HepG2 (cell line): ENCODE measurements around the gene PHKB. TPM values are rescaled to one million over a fixed set of nuclear protein-coding genes. Genes with fewer than 3 reads are reported as not detected.
A peak's percentile ranks its signal among the peaks of the same experiment; 100 is the strongest.

Experiments
- ATAC-seq: fragments of 200-7000 bp; cut with Tn5 transposase; 3 replicates; pipeline ENCODE4 v1.9.1; 2020; ENCODE audit warnings: mild to moderate bottlenecking, moderate library complexity
- BruUV-seq: library from RNA; stranded (reverse); fragments of 400-500 nt; replicated peaks from 2 replicates; lab custom pipeline; 2021; lab: Mats Ljungman, UMichigan
- CTCF ChIA-PET: fragments of 300-600 bp; formaldehyde crosslinking; extraction: SDS; loops from one replicate; lab custom pipeline; 2021; ENCODE audit warnings: low total read pairs, inconsistent platforms, low intra/inter-chr PET ratio; lab: Yijun Ruan, JAX
- POLR2A ChIA-PET: fragments of 350-600 bp; sonication (Branson Sonifier 250); formaldehyde crosslinking; loops from one replicate; lab custom pipeline; 2020; ENCODE audit warnings: antibody characterized with exemption, inconsistent platforms; lab: Yijun Ruan, JAX
- DNase-seq: peaks from one replicate; pipeline ENCODE4 v3.0.0-alpha.2; 2015; ENCODE audit warnings: low spot score
- FAIRE-seq: peaks from 3 replicates; lab custom pipeline; 2011; peaks lifted over from hg19 to GRCh38; lab: Jason Lieb, UNC
- H2AFZ ChIP-seq: one replicate; pipeline ENCODE4 v1.6.1; 2011; ENCODE audit warnings: low read length, inconsistent platforms
- H3K27ac ChIP-seq: fragments of 300-600 bp; 3 replicates; pipeline ENCODE4 v1.8.0; 2011; ENCODE audit warnings: mixed run types, mild to moderate bottlenecking, mixed read lengths, low read length, inconsistent platforms; ENCODE audit not compliant: insufficient read depth; ENCODE audit errors: extremely low read length
- H3K27me3 ChIP-seq, 2 experiments: fragments of 200-600 bp in 1 of 2; 2 replicates in 1 of 2; 3 replicates in 1 of 2; pipeline versions ENCODE4 v1.6.0 to v1.8.0; 2011; ENCODE audit warnings: low read length in 2 of 2, mild to moderate bottlenecking in 2 of 2, moderate library complexity in 2 of 2, inconsistent platforms in 1 of 2; ENCODE audit not compliant: insufficient read depth in 2 of 2, control insufficient read depth in 1 of 2
- H3K36me3 ChIP-seq, 2 experiments: fragments of 200-600 bp in 1 of 2; replicated peaks in 1 of 2; 2 replicates in 1 of 2; 3 replicates in 1 of 2; pipeline versions ENCODE4 v1.5.1 to v1.8.0; 2011; ENCODE audit warnings: low read length in 2 of 2, inconsistent platforms in 1 of 2; ENCODE audit not compliant: insufficient read depth in 2 of 2, control insufficient read depth in 1 of 2
- H3K4me1 ChIP-seq: 2 replicates; pipeline ENCODE4 v1.5.1; 2012; ENCODE audit warnings: low read length, inconsistent platforms; ENCODE audit not compliant: insufficient read depth
- H3K4me2 ChIP-seq: 2 replicates; pipeline ENCODE4 v1.6.0; 2011; ENCODE audit warnings: low read depth, low read length, inconsistent platforms
- H3K4me3 ChIP-seq, 3 experiments: fragments of 200-600 bp in 1 of 3; sonication (generic), shearing (Covaris generic) in 1 of 3; replicated peaks in 1 of 3; 2 replicates each; pipeline ENCODE4 v1.5.1; 2011 to 2016; ENCODE audit warnings: low read length in 3 of 3, inconsistent platforms in 2 of 3, low read depth in 2 of 3, mild to moderate bottlenecking in 2 of 3, control low read depth in 1 of 3, mixed read lengths in 1 of 3; ENCODE audit not compliant: insufficient read depth in 1 of 3
- H3K79me2 ChIP-seq: one replicate; pipeline ENCODE4 v1.6.1; 2011; ENCODE audit warnings: low read length, inconsistent platforms; ENCODE audit not compliant: insufficient read depth
- H3K9ac ChIP-seq: 2 replicates; pipeline ENCODE4 v1.6.0; 2011; ENCODE audit warnings: mild to moderate bottlenecking, low read depth, low read length, inconsistent platforms; ENCODE audit not compliant: insufficient read depth
- H3K9me3 ChIP-seq: 2 replicates; pipeline ENCODE4 v1.5.1; 2012; ENCODE audit warnings: mild to moderate bottlenecking, low read length
- H4K20me1 ChIP-seq: 2 replicates; pipeline ENCODE4 v1.6.0; 2011; ENCODE audit warnings: inconsistent platforms, mild to moderate bottlenecking, low read length, moderate library complexity; ENCODE audit not compliant: insufficient read depth
- AKNA ChIP-seq: sonication (generic); formaldehyde crosslinking; IDR thresholded peaks from 2 replicates; pipeline ENCODE4 v1.4.0; 2020; ENCODE audit warnings: missing genetic modification reagents, borderline replicate concordance
- CAMTA2 ChIP-seq: sonication (generic); formaldehyde crosslinking; IDR thresholded peaks from 2 replicates; pipeline ENCODE4 v1.4.0; 2020; ENCODE audit warnings: mild to moderate bottlenecking, missing genetic modification reagents, borderline replicate concordance
- FOXA1 ChIP-seq, 2 experiments: fragments of 450-650 bp in 1 of 2; sonication (generic) in 1 of 2; formaldehyde crosslinking in 1 of 2; IDR thresholded peaks; 2 replicates each; pipeline versions ENCODE4 v1.4.0 to v1.6.1; 2016 to 2020; ENCODE audit warnings: missing genetic modification reagents in 1 of 2
- SNAI1 ChIP-seq: sonication (generic); formaldehyde crosslinking; IDR thresholded peaks from 2 replicates; pipeline ENCODE4 v1.5.0; 2020; ENCODE audit warnings: mild to moderate bottlenecking, missing genetic modification reagents, borderline replicate concordance
- WGBS: methylation state at CpG from one replicate; pipeline ENCODE4 v1.1.6; 2017; ENCODE audit warnings: low lambda C conversion rate; 5-methylcytosine and 5-hydroxymethylcytosine counted together
- in situ Hi-C: cut with HindIII; loops from 2 replicates; pipeline ENCODE4 v1.10.0; 2017; ENCODE audit warnings: low pct_unique_long_range_greater_than_20kb; ENCODE audit not compliant: extremely low pct_ligation_motif_present
- intact Hi-C: fragments of 100-400 bp; cut with micrococcal nuclease; formaldehyde crosslinking; loops from one replicate; pipeline ENCODE4 v1.10.0; 2022; ENCODE audit not compliant: unreplicated experiment
- polyA plus RNA-seq, 8 experiments: library from polyadenylated mRNA; depleted of rRNA in 3 of 8; stranded (reverse) in 7 of 8; unstranded in 1 of 8; fragments of >200 nt; fragmentation: Illumina TruSeq in 4 of 8; extraction: Trizol in 4 of 8; gene quantifications; 2 replicates each; pipeline versions ENCODE4 v1.2.1 to v1.2.3, GENCODE V29; 2011 to 2016; ENCODE audit warnings: low read depth in 4 of 8, missing spikeins in 1 of 8, mixed read lengths in 1 of 8; ENCODE audit not compliant: insufficient read depth in 1 of 8
- total RNA-seq, 5 experiments: library from RNA; depleted of rRNA; stranded (reverse); fragments of >200 nt; fragmentation: Illumina TruSeq; extraction: Trizol; gene quantifications; 2 replicates each; pipeline ENCODE4 v1.2.3, GENCODE V29; 2016; ENCODE audit warnings: low read depth in 1 of 5

Gene PHKB
- total and polyA plus RNA-seq, 2 of the 13 experiments (the other 11 are each of a cell fraction or from before 2014, with no cell fraction given) = 66.0 to 80.8 TPM

GRCh38 chr16:47734081-47734857, 273.1 kb downstream of the PHKB start (continued):
- TF ChIP-seq AKNA (CRISPR knock-in tag) (no peak), SNAI1 (CRISPR knock-in tag) (no peak)

GRCh38 chr16:47734987-47735594, 274.0 kb downstream of the PHKB start:
- in situ Hi-C loops = no loop called here
- H4K20me1 ChIP-seq = no peaks in the 10 kb centered on the region
- no peaks in the 10 kb centered on the region for H3K4me1 ChIP-seq
- H3K9ac ChIP-seq = no peak overlapping the region
- no peak overlapping the region for H3K27ac ChIP-seq
- CTCF ChIA-PET = no interaction called here
- no peak overlapping the region for H3K4me3 ChIP-seq
- intact Hi-C loops = no loop called here
- no peaks in the 10 kb centered on the region for H3K79me2 ChIP-seq
- no peaks in the 10 kb centered on the region for H3K9me3 ChIP-seq
- ATAC-seq (peak; percentile 58), FAIRE-seq (no peak), DNase-seq (no peak)
- no peak overlapping the region for H3K4me2 ChIP-seq
- POLR2A ChIA-PET = no interaction called here
- TF ChIP-seq CAMTA2 = no peak
- TF ChIP-seq FOXA1 (IDR thresholded peaks at IDR 0.05) = no peak
- TF ChIP-seq FOXA1 (CRISPR knock-in tag; IDR thresholded peaks at IDR 0.05) = peak; percentile 39; the same call in 1 of the 2 replicates
- H3K36me3 ChIP-seq = no peaks in the 10 kb centered on the region
- peaks cover 0 to 1% of the 10 kb centered on the region in 2 experiments; a peak in 1 of 5 replicates for H3K27me3 ChIP-seq
- 10% methylated on average over 4 of the region's 4 CpGs for WGBS
- BruUV-seq = no TSS peak
- H2AFZ ChIP-seq = no peak overlapping the region
